ENCODE data around the gene PRPF38B.

DNA sequence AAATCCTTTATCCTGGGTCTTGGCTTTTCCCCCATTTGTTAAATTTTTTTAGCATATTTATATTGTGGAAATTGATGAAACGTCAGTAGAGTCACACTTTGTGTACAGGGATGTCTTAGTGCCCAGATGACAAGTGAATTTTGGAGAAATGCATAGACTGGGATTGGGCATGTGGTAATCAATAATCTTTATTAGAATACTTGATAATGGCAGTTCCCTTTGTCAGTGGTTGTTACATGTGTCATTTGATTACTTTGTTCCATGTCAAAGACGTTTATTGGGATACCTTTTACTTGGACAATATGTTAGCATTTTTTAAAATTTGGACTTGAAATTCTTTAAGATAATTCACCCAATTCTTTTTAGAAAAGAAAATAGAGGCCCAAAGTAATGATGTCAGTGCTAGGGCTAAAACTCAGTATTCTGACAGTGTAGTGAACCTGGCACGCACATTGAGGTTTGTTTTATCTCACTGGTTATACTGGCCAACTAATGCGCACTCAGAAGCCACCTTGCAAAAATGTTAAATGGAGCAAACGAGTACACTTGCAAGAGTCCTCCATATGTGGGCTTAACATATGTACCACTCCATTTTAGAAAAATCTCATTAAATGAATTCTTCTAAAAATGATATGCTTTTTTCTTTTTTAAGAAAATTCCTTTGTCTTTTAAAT is 9.2 kb downstream of the PRPF38B start:
- TF ChIP-seq EZH2 (IDR thresholded peaks at IDR 0.05; ENCODE audit: borderline replicate concordance, low read length) = no peak
- TF ChIP-seq, protein P1, sequence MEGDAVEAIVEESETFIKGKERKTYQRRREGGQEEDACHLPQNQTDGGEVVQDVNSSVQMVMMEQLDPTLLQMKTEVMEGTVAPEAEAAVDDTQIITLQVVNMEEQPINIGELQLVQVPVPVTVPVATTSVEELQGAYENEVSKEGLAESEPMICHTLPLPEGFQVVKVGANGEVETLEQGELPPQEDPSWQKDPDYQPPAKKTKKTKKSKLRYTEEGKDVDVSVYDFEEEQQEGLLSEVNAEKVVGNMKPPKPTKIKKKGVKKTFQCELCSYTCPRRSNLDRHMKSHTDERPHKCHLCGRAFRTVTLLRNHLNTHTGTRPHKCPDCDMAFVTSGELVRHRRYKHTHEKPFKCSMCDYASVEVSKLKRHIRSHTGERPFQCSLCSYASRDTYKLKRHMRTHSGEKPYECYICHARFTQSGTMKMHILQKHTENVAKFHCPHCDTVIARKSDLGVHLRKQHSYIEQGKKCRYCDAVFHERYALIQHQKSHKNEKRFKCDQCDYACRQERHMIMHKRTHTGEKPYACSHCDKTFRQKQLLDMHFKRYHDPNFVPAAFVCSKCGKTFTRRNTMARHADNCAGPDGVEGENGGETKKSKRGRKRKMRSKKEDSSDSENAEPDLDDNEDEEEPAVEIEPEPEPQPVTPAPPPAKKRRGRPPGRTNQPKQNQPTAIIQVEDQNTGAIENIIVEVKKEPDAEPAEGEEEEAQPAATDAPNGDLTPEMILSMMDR (conservative IDR thresholded peaks at IDR 0.05 in 1 of 2, IDR thresholded peaks at IDR 0.05 in 1 of 2; ENCODE audit: extremely low read depth in 1 of 2, insufficient read depth in 1 of 2, low read depth in 1 of 2, low read length in 2 of 2) = no peak
